H9 (cell line): ENCODE data around the gene ING5. TPM values are rescaled to one million over a fixed set of nuclear protein-coding genes. Genes with fewer than 3 reads are reported as not detected.

ENCODE experiments used
- DNase-seq: peaks from one replicate; pipeline ENCODE4 v3.0.0-alpha.2; 2017
- H2AFZ ChIP-seq: one replicate; pipeline ENCODE4 v1.6.1; 2013; ENCODE audit warnings: mild to moderate bottlenecking, low read length, control low read depth, moderate library complexity
- H2AK5ac ChIP-seq: 2 replicates; pipeline ENCODE4 v1.6.1; 2013; ENCODE audit warnings: low read length, control low read depth, mixed read lengths; ENCODE audit not compliant: insufficient read length
- H2BK120ac ChIP-seq: one replicate; pipeline ENCODE4 v1.6.1; 2013; ENCODE audit warnings: low read depth, mild to moderate bottlenecking, low read length, control low read depth, inconsistent platforms; ENCODE audit not compliant: poor library complexity, severe bottlenecking
- H2BK12ac ChIP-seq: 2 replicates; pipeline ENCODE4 v1.6.1; 2013; ENCODE audit warnings: low read length, control low read depth, mixed read lengths, low read depth; ENCODE audit not compliant: insufficient read length
- H2BK15ac ChIP-seq: 2 replicates; pipeline ENCODE4 v1.6.1; 2013; ENCODE audit warnings: low read depth, low read length, control low read depth
- H2BK20ac ChIP-seq: one replicate; pipeline ENCODE4 v1.6.1; 2013; ENCODE audit warnings: low read depth, mild to moderate bottlenecking, low read length, control low read depth, inconsistent platforms; ENCODE audit not compliant: poor library complexity, severe bottlenecking
- H2BK5ac ChIP-seq: 2 replicates; pipeline ENCODE4 v1.6.1; 2013; ENCODE audit warnings: low read length, control low read depth, mixed read lengths; ENCODE audit not compliant: insufficient read length
- H3K14ac ChIP-seq: 2 replicates; pipeline ENCODE4 v1.6.1; 2013; ENCODE audit warnings: low read length, control low read depth; ENCODE audit not compliant: insufficient read depth
- H3K18ac ChIP-seq: 2 replicates; pipeline ENCODE4 v1.6.1; 2013; ENCODE audit warnings: low read depth, mild to moderate bottlenecking, mixed read lengths, low read length, control low read depth; ENCODE audit not compliant: insufficient read length
- H3K23ac ChIP-seq: 2 replicates; pipeline ENCODE4 v1.6.1; 2013; ENCODE audit warnings: low read length, control low read depth, mixed read lengths, low read depth; ENCODE audit not compliant: insufficient read length
- H3K23me2 ChIP-seq: 2 replicates; pipeline ENCODE4 v1.6.1; 2013; ENCODE audit warnings: low read depth, mild to moderate bottlenecking, mixed read lengths, low read length, control low read depth; ENCODE audit not compliant: insufficient read length, poor library complexity, severe bottlenecking
- H3K27ac ChIP-seq: 2 replicates; pipeline ENCODE4 v1.5.1; 2013; ENCODE audit warnings: low read length, control low read depth, mixed read lengths, low read depth; ENCODE audit not compliant: insufficient read length
- H3K27me3 ChIP-seq: 2 replicates; pipeline ENCODE4 v1.6.1; 2013; ENCODE audit warnings: low read length, control low read depth, inconsistent platforms; ENCODE audit not compliant: insufficient read depth
- H3K4ac ChIP-seq: 2 replicates; pipeline ENCODE4 v1.6.1; 2013; ENCODE audit warnings: low read depth, mild to moderate bottlenecking, control low read depth, inconsistent platforms, low read length, moderate library complexity
- H3K4me1 ChIP-seq: 2 replicates; pipeline ENCODE4 v1.6.1; 2013; ENCODE audit warnings: low read length, control low read depth, inconsistent platforms; ENCODE audit not compliant: insufficient read depth
- H3K4me2 ChIP-seq: 2 replicates; pipeline ENCODE4 v1.6.1; 2013; ENCODE audit warnings: low read length, control low read depth, mixed read lengths; ENCODE audit not compliant: insufficient read length, insufficient read depth
- H3K56ac ChIP-seq: 2 replicates; pipeline ENCODE4 v1.6.1; 2013; ENCODE audit warnings: low read depth, mild to moderate bottlenecking, mixed read lengths, low read length, control low read depth; ENCODE audit not compliant: insufficient read length
- H3K79me1 ChIP-seq: 2 replicates; pipeline ENCODE4 v1.6.1; 2013; ENCODE audit warnings: low read depth, mild to moderate bottlenecking, moderate library complexity, low read length, control low read depth, inconsistent platforms; ENCODE audit not compliant: insufficient read depth, poor library complexity, severe bottlenecking
- H3K79me2 ChIP-seq: 2 replicates; pipeline ENCODE4 v1.6.1; 2013; ENCODE audit warnings: low read length, control low read depth, inconsistent platforms; ENCODE audit not compliant: insufficient read depth
- H3K9ac ChIP-seq: 2 replicates; pipeline ENCODE4 v1.6.1; 2013; ENCODE audit warnings: low read length, control low read depth, mixed read lengths; ENCODE audit not compliant: insufficient read length; ENCODE audit errors: extremely low read depth
- H3K9me3 ChIP-seq: one replicate; pipeline ENCODE4 v1.6.1; 2013; ENCODE audit warnings: low read depth, low read length, inconsistent platforms; ENCODE audit not compliant: control insufficient read depth
- H3T11ph ChIP-seq: one replicate; pipeline ENCODE4 v1.6.1; 2013; ENCODE audit warnings: mild to moderate bottlenecking, low read length, control low read depth, inconsistent platforms
- H4K20me1 ChIP-seq: one replicate; pipeline ENCODE4 v1.6.1; 2013; ENCODE audit not compliant: control insufficient read depth, insufficient read length, insufficient read depth
- H4K5ac ChIP-seq: 2 replicates; pipeline ENCODE4 v1.6.1; 2013; ENCODE audit warnings: low read depth, mild to moderate bottlenecking, mixed read lengths, low read length, control low read depth; ENCODE audit not compliant: insufficient read length
- H4K8ac ChIP-seq: replicated peaks from 2 replicates; pipeline ENCODE4 v1.6.1; 2013; ENCODE audit warnings: low read length, control low read depth, mixed read lengths, low read depth; ENCODE audit not compliant: insufficient read length
- H4K91ac ChIP-seq: 2 replicates; pipeline ENCODE4 v1.6.1; 2013; ENCODE audit warnings: low read depth, mild to moderate bottlenecking, moderate library complexity, mixed read lengths, low read length, control low read depth; ENCODE audit not compliant: insufficient read length
- H3K27ac Mint-ChIP-seq, 3 experiments: 2 replicates in 2 of 3; 3 replicates in 1 of 3; pipeline ENCODE4 v1.8.0; 2020 to 2021; ENCODE audit warnings: mixed read lengths in 3 of 3, mild to moderate bottlenecking in 1 of 3, moderate library complexity in 1 of 3
- H3K27me3 Mint-ChIP-seq: 2 replicates; pipeline ENCODE4 v1.8.0; 2021; ENCODE audit warnings: low read depth, mild to moderate bottlenecking, moderate library complexity, mixed read lengths
- H3K36me3 Mint-ChIP-seq, 3 experiments: 2 replicates in 2 of 3; 3 replicates in 1 of 3; pipeline ENCODE4 v1.8.0; 2020 to 2021; ENCODE audit warnings: low read depth in 3 of 3, mixed read lengths in 3 of 3; ENCODE audit not compliant: insufficient read depth in 1 of 3
- H3K4me1 Mint-ChIP-seq, 2 experiments: 2 replicates each; pipeline ENCODE4 v1.8.0; 2020; ENCODE audit warnings: mixed read lengths in 2 of 2
- H3K4me3 Mint-ChIP-seq, 2 experiments: 2 replicates in 1 of 2; 3 replicates in 1 of 2; pipeline ENCODE4 v1.8.0; 2020 to 2021; ENCODE audit warnings: mild to moderate bottlenecking in 2 of 2, mixed read lengths in 2 of 2, moderate library complexity in 1 of 2
- H3K9me3 Mint-ChIP-seq, 2 experiments: 2 replicates in 1 of 2; 3 replicates in 1 of 2; pipeline ENCODE4 v1.8.0; 2020; ENCODE audit warnings: mild to moderate bottlenecking in 2 of 2, mixed read lengths in 2 of 2, moderate library complexity in 1 of 2
- WGBS: extraction: QIAGEN DNeasy Blood & Tissue Kit; methylation state at CpG from one replicate; pipeline ENCODE4 v1.1.7; 2013; ENCODE audit warnings: missing lambda C conversion rate, low lambda C conversion rate, mixed read lengths; ENCODE audit not compliant: insufficient read length; ENCODE audit errors: extremely low coverage; 5-methylcytosine and 5-hydroxymethylcytosine counted together
- total RNA-seq: library from RNA; stranded (reverse); gene quantifications from 2 replicates; pipeline ENCODE4 v1.2.1, GENCODE V29; 2021
- TF ChIP-seq, protein P1 (sequence below): fragments of 200-600 bp; sonication (generic); conservative IDR thresholded peaks from 3 replicates; pipeline ENCODE4 v1.8.0; 2021; ENCODE audit warnings: antibody characterized with exemption, mild to moderate bottlenecking

ING5 gene
- total RNA-seq, 1 experiment from 2014 or later: 66.0 TPM

- H3K4me1 Mint-ChIP-seq: peaks cover 15 to 32% of the 10 kb centered on the region in 2 experiments
- Histone ChIP-seq H3K4me1 (no peaks in the 10 kb centered on the region), H4K8ac (no peak overlapping the region), H3K18ac (no peak overlapping the region), H4K20me1 (no peaks in the 10 kb centered on the region), H2AK5ac (no peak overlapping the region), H3K27me3 (no peaks in the 10 kb centered on the region), H3K14ac (no peak overlapping the region), H3K23me2 (peaks cover 3% of the 10 kb centered on the region), H2AFZ (no peak overlapping the region), H4K5ac (no peak overlapping the region), H3K9ac (no peak overlapping the region), H3K4ac (no peak overlapping the region), H2BK120ac (no peak overlapping the region), H2BK20ac (no peak overlapping the region), H3K9me3 (no peaks in the 10 kb centered on the region), H2BK15ac (no peak overlapping the region), H4K91ac (no peak overlapping the region), H3T11ph (no peak overlapping the region), H3K4me2 (no peak overlapping the region), H2BK12ac (no peak overlapping the region), H3K79me1 (no peaks in the 10 kb centered on the region), H3K27ac (no peak overlapping the region), H3K23ac (no peak overlapping the region), H3K56ac (no peak overlapping the region), H3K79me2 (no peaks in the 10 kb centered on the region), H2BK5ac (no peak overlapping the region)
- H3K27ac Mint-ChIP-seq: peak overlapping the region in 1 of 3 experiments; percentile 73; a peak in 1 of 7 replicates
- DNase-seq: peak; percentile 31
- TF ChIP-seq, protein P1, sequence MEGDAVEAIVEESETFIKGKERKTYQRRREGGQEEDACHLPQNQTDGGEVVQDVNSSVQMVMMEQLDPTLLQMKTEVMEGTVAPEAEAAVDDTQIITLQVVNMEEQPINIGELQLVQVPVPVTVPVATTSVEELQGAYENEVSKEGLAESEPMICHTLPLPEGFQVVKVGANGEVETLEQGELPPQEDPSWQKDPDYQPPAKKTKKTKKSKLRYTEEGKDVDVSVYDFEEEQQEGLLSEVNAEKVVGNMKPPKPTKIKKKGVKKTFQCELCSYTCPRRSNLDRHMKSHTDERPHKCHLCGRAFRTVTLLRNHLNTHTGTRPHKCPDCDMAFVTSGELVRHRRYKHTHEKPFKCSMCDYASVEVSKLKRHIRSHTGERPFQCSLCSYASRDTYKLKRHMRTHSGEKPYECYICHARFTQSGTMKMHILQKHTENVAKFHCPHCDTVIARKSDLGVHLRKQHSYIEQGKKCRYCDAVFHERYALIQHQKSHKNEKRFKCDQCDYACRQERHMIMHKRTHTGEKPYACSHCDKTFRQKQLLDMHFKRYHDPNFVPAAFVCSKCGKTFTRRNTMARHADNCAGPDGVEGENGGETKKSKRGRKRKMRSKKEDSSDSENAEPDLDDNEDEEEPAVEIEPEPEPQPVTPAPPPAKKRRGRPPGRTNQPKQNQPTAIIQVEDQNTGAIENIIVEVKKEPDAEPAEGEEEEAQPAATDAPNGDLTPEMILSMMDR: no peak
- WGBS: no CpG with 5 or more reads among the region's 21 CpGs
- H3K36me3 Mint-ChIP-seq: peaks cover 4 to 20% (median 12%) of the 10 kb centered on the region in 3 experiments; a peak in 6 of 7 replicates
- no peak overlapping the region for H3K4me3 Mint-ChIP-seq
- peaks cover 35 to 40% of the 10 kb centered on the region in 2 experiments for H3K9me3 Mint-ChIP-seq
- no peaks in the 10 kb centered on the region for H3K27me3 Mint-ChIP-seq
Observed at GRCh38 chr2:241777686-241778627, 76.1 kb downstream of the ING5 start.

Other genes starting within 250 kb of the ING5 start
- 189 TPM in 2 replicates for gene STK25, start 193.5 kb upstream of the ING5 start, total RNA-seq
- gene BOK, start 143.3 kb upstream of the ING5 start, total RNA-seq: 33.9 and 35.6 TPM in 2 replicates
- 70.6 and 71.4 TPM in 2 replicates for gene THAP4, start 64.9 kb upstream of the ING5 start, total RNA-seq
- gene ATG4B, start 64.3 kb upstream of the ING5 start, total RNA-seq: 105 and 110 TPM in 2 replicates
- 75.6 and 76.0 TPM in 2 replicates for gene DTYMK, start 15.2 kb upstream of the ING5 start, total RNA-seq
- gene D2HGDH, start 32.6 kb downstream of the ING5 start, total RNA-seq: 10.0 TPM in 2 replicates
- 0.33 and 0.37 TPM in 2 replicates for gene GAL3ST2, start 74.8 kb downstream of the ING5 start, total RNA-seq
- 0.42 and 0.70 TPM in 2 replicates for gene NEU4, start 107.2 kb downstream of the ING5 start, total RNA-seq
- 1.4 and 1.6 TPM in 2 replicates for gene PDCD1, start 156.9 kb downstream of the ING5 start, total RNA-seq
- not detected in 2 replicates for gene RTP5, start 167.7 kb downstream of the ING5 start, total RNA-seq